ENCODE results near the gene MUC5AC.

The MUC5AC gene

DNA sequence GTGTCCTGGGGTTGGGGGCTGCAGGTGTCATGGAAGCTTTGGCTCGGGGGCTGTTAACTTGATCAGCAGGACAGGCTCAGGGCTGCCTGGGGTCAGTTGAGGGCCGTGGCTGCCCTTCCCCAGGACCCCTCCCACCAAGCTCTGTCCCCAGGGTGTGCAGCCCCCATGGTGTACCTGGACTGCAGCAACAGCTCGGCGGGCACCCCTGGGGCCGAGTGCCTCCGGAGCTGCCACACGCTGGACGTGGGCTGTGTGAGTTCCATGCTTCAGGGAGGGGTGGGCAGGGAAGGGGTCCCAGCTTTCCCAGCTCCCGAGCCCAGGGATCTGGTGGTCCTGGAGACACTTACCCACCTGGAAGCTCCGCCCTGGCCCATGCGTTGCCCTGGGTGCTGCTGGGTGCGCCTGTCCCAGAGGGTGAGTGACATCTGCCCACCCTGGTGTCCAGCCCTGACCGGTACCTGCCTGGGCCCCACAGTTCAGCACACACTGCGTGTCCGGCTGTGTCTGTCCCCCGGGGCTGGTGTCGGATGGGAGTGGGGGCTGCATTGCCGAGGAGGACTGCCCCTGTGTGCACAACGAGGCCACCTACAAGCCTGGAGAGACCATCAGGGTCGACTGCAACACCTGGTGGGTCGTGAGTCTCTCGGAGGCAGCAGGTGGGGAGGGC is 76.4 kb downstream of the MUC5AC start:
- Histone ChIP-seq H3K4me1 (ENCODE audit: low read length) (no peaks in the 10 kb centered on the region), H3K27ac (ENCODE audit: low read length) (no peak overlapping the region), H3K27me3 (ENCODE audit: low read depth, low read length) (no peaks in the 10 kb centered on the region), H3K4me2 (ENCODE audit: low read length) (no peak overlapping the region), H3K9ac (ENCODE audit: low read length) (no peak overlapping the region), H2AFZ (ENCODE audit: low read depth, low read length) (no peak overlapping the region), H3K4me3 (ENCODE audit: low read length) (no peak overlapping the region), H3K9me3 (ENCODE audit: insufficient read depth, low read length) (no peaks in the 10 kb centered on the region), H3K79me2 (ENCODE audit: low read length) (no peaks in the 10 kb centered on the region), H4K20me1 (ENCODE audit: insufficient read depth, low read length) (no peaks in the 10 kb centered on the region), H3K36me3 (replicated peaks; ENCODE audit: low read depth, low read length) (no peaks in the 10 kb centered on the region)
- TF ChIP-seq, protein P1, sequence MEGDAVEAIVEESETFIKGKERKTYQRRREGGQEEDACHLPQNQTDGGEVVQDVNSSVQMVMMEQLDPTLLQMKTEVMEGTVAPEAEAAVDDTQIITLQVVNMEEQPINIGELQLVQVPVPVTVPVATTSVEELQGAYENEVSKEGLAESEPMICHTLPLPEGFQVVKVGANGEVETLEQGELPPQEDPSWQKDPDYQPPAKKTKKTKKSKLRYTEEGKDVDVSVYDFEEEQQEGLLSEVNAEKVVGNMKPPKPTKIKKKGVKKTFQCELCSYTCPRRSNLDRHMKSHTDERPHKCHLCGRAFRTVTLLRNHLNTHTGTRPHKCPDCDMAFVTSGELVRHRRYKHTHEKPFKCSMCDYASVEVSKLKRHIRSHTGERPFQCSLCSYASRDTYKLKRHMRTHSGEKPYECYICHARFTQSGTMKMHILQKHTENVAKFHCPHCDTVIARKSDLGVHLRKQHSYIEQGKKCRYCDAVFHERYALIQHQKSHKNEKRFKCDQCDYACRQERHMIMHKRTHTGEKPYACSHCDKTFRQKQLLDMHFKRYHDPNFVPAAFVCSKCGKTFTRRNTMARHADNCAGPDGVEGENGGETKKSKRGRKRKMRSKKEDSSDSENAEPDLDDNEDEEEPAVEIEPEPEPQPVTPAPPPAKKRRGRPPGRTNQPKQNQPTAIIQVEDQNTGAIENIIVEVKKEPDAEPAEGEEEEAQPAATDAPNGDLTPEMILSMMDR (IDR thresholded peaks at IDR 0.05; ENCODE audit: low read depth, low read length): no peak
- no peak for TF ChIP-seq EZH2phosphoT487 (IDR thresholded peaks at IDR 0.05; ENCODE audit: low read depth)

- Histone ChIP-seq H2AFZ (ENCODE audit: low read depth, low read length) (no peak overlapping the region), H4K20me1 (ENCODE audit: insufficient read depth, low read length) (no peaks in the 10 kb centered on the region), H3K4me1 (ENCODE audit: low read length) (no peaks in the 10 kb centered on the region), H3K36me3 (replicated peaks; ENCODE audit: low read depth, low read length) (no peaks in the 10 kb centered on the region), H3K79me2 (ENCODE audit: low read length) (no peaks in the 10 kb centered on the region), H3K27me3 (ENCODE audit: low read depth, low read length) (no peaks in the 10 kb centered on the region), H3K9ac (ENCODE audit: low read length) (no peak overlapping the region), H3K4me2 (ENCODE audit: low read length) (no peak overlapping the region), H3K27ac (ENCODE audit: low read length) (no peak overlapping the region), H3K9me3 (ENCODE audit: insufficient read depth, low read length) (no peaks in the 10 kb centered on the region), H3K4me3 (ENCODE audit: low read length) (no peak overlapping the region)
- TF ChIP-seq EZH2phosphoT487 (IDR thresholded peaks at IDR 0.05; ENCODE audit: low read depth): no peak
- TF ChIP-seq, protein P1 (IDR thresholded peaks at IDR 0.05; ENCODE audit: low read depth, low read length): no peak
Measured at GRCh38 chr11:1234771-1235305, 77.1 kb downstream of the MUC5AC start.

GRCh38 chr11:1235306-1235900 is 77.7 kb downstream of the MUC5AC start:
- Histone ChIP-seq H3K4me1 (ENCODE audit: low read length) (no peaks in the 10 kb centered on the region), H3K4me2 (ENCODE audit: low read length) (no peak overlapping the region), H3K36me3 (replicated peaks; ENCODE audit: low read depth, low read length) (no peaks in the 10 kb centered on the region), H3K79me2 (ENCODE audit: low read length) (no peaks in the 10 kb centered on the region), H3K9me3 (ENCODE audit: insufficient read depth, low read length) (no peaks in the 10 kb centered on the region), H3K4me3 (ENCODE audit: low read length) (no peak overlapping the region), H3K27me3 (ENCODE audit: low read depth, low read length) (no peaks in the 10 kb centered on the region), H3K9ac (ENCODE audit: low read length) (no peak overlapping the region), H4K20me1 (ENCODE audit: insufficient read depth, low read length) (no peaks in the 10 kb centered on the region), H2AFZ (ENCODE audit: low read depth, low read length) (no peak overlapping the region), H3K27ac (ENCODE audit: low read length) (no peak overlapping the region)
- no peak for TF ChIP-seq EZH2phosphoT487 (IDR thresholded peaks at IDR 0.05; ENCODE audit: low read depth)
- TF ChIP-seq, protein P1 (IDR thresholded peaks at IDR 0.05; ENCODE audit: low read depth, low read length): no peak

DNA sequence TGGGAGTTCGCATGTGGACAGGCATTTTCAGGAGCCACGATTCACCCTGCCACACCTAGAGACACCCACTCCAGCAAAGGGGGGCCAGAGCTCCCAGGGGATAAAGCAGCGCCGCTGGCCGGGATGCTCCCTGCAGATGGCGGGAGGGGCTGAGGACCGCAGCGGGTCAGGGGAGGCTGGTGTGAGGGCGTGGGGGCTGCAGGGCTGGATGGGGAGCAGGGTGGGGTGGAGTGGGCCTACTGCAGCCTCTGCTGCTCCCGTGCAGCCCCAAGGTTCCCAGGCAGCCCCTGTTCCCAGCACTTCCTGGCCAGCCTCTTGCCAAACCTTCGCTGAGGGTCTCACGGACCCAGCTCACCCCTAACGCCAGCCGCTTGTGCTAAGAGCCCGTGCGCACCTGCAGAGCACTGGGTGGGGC is 78.2 kb downstream of the MUC5AC start:
- no peak overlapping the region for H2AFZ ChIP-seq (ENCODE audit: low read depth, low read length)
- H3K4me1 ChIP-seq (ENCODE audit: low read length): no peaks in the 10 kb centered on the region
- H3K79me2 ChIP-seq (ENCODE audit: low read length): no peaks in the 10 kb centered on the region
- no peaks in the 10 kb centered on the region for H3K27me3 ChIP-seq (ENCODE audit: low read depth, low read length)
- no peak overlapping the region for H3K4me3 ChIP-seq (ENCODE audit: low read length)
- H3K9me3 ChIP-seq (ENCODE audit: insufficient read depth, low read length): no peaks in the 10 kb centered on the region
- TF ChIP-seq EZH2phosphoT487 (IDR thresholded peaks at IDR 0.05; ENCODE audit: low read depth): no peak
- TF ChIP-seq, protein P1 (IDR thresholded peaks at IDR 0.05; ENCODE audit: low read depth, low read length): no peak
- no peaks in the 10 kb centered on the region for H4K20me1 ChIP-seq (ENCODE audit: insufficient read depth, low read length)
- no peak overlapping the region for H3K4me2 ChIP-seq (ENCODE audit: low read length)
- H3K27ac ChIP-seq (ENCODE audit: low read length): no peak overlapping the region
- no peak overlapping the region for H3K9ac ChIP-seq (ENCODE audit: low read length)
- H3K36me3 ChIP-seq (replicated peaks; ENCODE audit: low read depth, low read length): no peaks in the 10 kb centered on the region
